Adrenal gland (tissue), 12 donors: ENCODE measurements around the gene SLC16A2. TPM values are rescaled to one million over a fixed set of nuclear protein-coding genes. Genes with fewer than 3 reads are reported as not detected.

ENCODE experiments used
- DNase-seq, 7 donors: peaks; one replicate each; pipeline ENCODE4 v3.0.0-alpha.2; 2019 to 2020
- H3K27ac ChIP-seq, 5 donors: fragments of 200-600 bp; sonication (generic) in 4 of 5; 1 replicate in 3 of 5; 2 replicates in 2 of 5; pipeline versions ENCODE4 v1.5.1 to v1.8.0; 2016 to 2020; ENCODE audit warnings: mild to moderate bottlenecking in 1 of 5
- H3K27me3 ChIP-seq: fragments of 200-600 bp; 2 replicates; pipeline ENCODE4 v1.8.0; 2021
- H3K36me3 ChIP-seq, 2 donors: fragments of 200-600 bp; replicated peaks in 1 of 2; 1 replicate in 1 of 2; 2 replicates in 1 of 2; pipeline versions ENCODE4 v1.5.1 to v1.8.0; 2018 to 2022
- H3K4me1 ChIP-seq, 2 donors: fragments of 200-600 bp; replicated peaks in 1 of 2; 1 replicate in 1 of 2; 2 replicates in 1 of 2; pipeline versions ENCODE4 v1.5.1 to v1.8.0; 2018 to 2021
- H3K4me3 ChIP-seq, 4 donors: fragments of 200-600 bp; sonication (generic) in 3 of 4; one replicate each; pipeline ENCODE4 v1.5.1; 2016 to 2018
- H3K9me3 ChIP-seq, 3 donors: fragments of 200-600 bp; sonication (generic) in 1 of 3; replicated peaks in 1 of 3; 1 replicate in 2 of 3; 2 replicates in 1 of 3; pipeline versions ENCODE4 v1.5.1 to v1.8.0; 2016 to 2021
- CTCF ChIP-seq, 6 experiments: fragments of 450-650 bp in 4 of 6; fragments of 200-600 bp in 2 of 6; sonication (generic) in 1 of 6; IDR thresholded peaks; 1 replicate in 5 of 6; 2 replicates in 1 of 6; pipeline versions ENCODE4 v1.5.1 to v1.8.0; 2016 to 2021; ENCODE audit warnings: antibody characterized with exemption in 6 of 6, mild to moderate bottlenecking in 2 of 6, moderate library complexity in 1 of 6
- POLR2A ChIP-seq, 2 donors: fragments of 450-650 bp; IDR thresholded peaks; one replicate each; pipeline ENCODE4 v1.6.1; 2017; ENCODE audit warnings: antibody characterized with exemption in 2 of 2, mild to moderate bottlenecking in 2 of 2, moderate library complexity in 1 of 2
- WGBS, 4 donors: extraction: QIAGEN DNeasy Blood & Tissue Kit in 2 of 4; methylation state at CpG; one replicate each; pipeline versions ENCODE4 v1.1.5 to v1.1.7; 2013 to 2017; 5-methylcytosine and 5-hydroxymethylcytosine counted together
- intact Hi-C, 2 donors: fragments of 100-400 bp; cut with DNase I; formaldehyde crosslinking; loops; one replicate each; pipeline versions ENCODE4 v1.14.1 to v1.15.0; 2022 to 2023
- polyA plus RNA-seq, 3 donors: library from polyadenylated mRNA; stranded (reverse); fragments of 200-250 nt in 2 of 3; fragments of 350-450 nt in 1 of 3; fragmentation: Illumina TruSeq in 1 of 3; extraction: RNeasy Lipid Tissue Mini Kit (QIAGEN cat#74804) in 1 of 3; gene quantifications; one replicate each; pipeline ENCODE4 v1.2.3, GENCODE V29; 2013 to 2014
- total RNA-seq, 9 donors: library from RNA; depleted of rRNA in 4 of 9; stranded (reverse); fragments of >200 nt in 4 of 9; fragments of 120-200 nt in 1 of 9; fragmentation: NEBNext Ultra II Directional in 1 of 9; extraction: Animal tissue kit (Norgen Biotek cat#: 25700) in 1 of 9; gene quantifications; one replicate each; pipeline versions ENCODE4 v1.1.0 to v1.2.4, GENCODE V29; 2013 to 2023
- donor health status: healthy with polysubstance abuse.
- donor health status: Bipolar disorder and iron deficiency.
- donor health status: DM: yes; HTN: yes; CAD: no.
- donor health status: DM: no; HTN: no; CAD: no.
- donor health status: DM: no; HTN: no; CAD: no.
- donor health status: DM: yes; HTN: yes; CAD: no.

SLC16A2 gene
- total and polyA plus RNA-seq, 12 donors = 9.3 to 109 (median 46.9) TPM

DNA sequence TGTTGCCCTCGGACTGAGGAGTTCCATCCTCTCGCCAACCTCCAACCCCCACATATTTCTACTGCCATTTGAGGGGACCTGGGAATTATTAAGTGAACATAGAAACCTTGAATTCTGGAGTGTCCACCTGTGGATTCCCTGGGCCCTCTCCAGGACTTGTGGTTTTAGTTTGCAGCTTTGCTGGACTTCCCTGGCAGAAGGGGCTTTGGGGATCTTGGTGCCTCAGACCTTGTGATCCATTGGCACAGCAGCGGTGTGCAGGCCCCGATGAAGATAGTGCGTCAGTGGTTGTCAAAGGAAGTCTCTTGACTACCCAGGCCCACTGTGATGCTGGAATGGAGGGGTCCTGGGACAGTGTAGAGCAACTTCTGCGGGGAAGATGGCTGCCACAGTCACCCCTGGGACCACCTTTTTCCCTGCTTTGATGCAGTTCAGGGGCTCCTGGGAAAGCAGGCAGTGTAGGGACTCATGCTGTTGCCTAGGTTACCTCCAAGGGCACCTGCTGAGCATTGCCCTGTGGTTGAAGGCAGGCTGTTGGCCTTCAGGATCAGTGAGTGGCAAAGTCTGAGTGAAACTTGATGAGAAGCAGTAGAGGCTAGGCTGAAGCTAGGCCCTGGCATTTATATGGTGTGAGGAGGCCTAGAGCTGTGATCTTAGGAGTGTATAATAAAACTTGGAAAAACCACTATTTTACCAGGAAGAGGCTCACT, 2.2 kb downstream of the SLC16A2 start:
- DNase-seq = peak; percentile 25 to 59 (median 46)
- Histone ChIP-seq H3K4me3 (no peak overlapping the region), H3K27me3 (peaks cover 5% of the 10 kb centered on the region), H3K9me3 (no peaks in the 10 kb centered on the region), H3K36me3 (no peaks in the 10 kb centered on the region), H3K27ac (peak overlapping the region; percentile 30 to 92 (median 78)), H3K4me1 (peaks cover 0 to 9% of the 10 kb centered on the region in 2 donors)
- TF ChIP-seq POLR2A (IDR thresholded peaks at IDR 0.05) = no peak
- TF ChIP-seq CTCF (IDR thresholded peaks at IDR 0.05) = no peak
- WGBS, 4 donors = 53 to 82% (median 71%) methylated on average over 1 to 6 of the region's 6 CpGs
- intact Hi-C loops = no loop called here

DNA sequence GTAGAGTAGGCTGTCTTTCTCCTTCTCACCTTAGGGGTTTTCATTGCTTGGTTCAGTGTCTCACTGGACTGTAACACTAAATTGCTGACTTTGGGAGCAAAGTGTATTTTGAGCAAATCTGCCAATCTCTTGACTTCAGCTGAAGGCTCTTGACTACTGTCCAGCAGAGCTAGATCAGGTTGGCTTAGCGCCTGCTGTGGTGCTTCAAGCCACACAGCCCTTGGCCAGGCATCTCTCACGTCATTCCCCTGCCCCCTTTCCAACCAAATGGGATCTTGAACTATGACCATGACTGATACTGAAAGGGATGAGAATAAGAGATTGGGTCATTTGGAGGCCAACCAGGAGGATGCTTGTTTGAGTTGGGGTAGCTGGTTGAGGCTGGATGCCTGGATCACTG, 4.8 kb downstream of the SLC16A2 start:
- peak in 1 of 7 donors; percentile 18 for DNase-seq
- Histone ChIP-seq H3K9me3 (no peaks in the 10 kb centered on the region), H3K4me1 (peaks cover 0 to 5% of the 10 kb centered on the region in 2 donors), H3K27ac (no peak overlapping the region), H3K27me3 (peaks cover 10% of the 10 kb centered on the region), H3K36me3 (no peaks in the 10 kb centered on the region), H3K4me3 (no peak overlapping the region)
- TF ChIP-seq CTCF (IDR thresholded peaks at IDR 0.05) (no peak), POLR2A (IDR thresholded peaks at IDR 0.05) (no peak)
- 50 to 71% (median 55%) methylated on average over 2 of the region's 2 CpGs; no CpG with 5 or more reads in 1 of the 4 donors for WGBS, 4 donors
- intact Hi-C loops = no loop called here

DNA sequence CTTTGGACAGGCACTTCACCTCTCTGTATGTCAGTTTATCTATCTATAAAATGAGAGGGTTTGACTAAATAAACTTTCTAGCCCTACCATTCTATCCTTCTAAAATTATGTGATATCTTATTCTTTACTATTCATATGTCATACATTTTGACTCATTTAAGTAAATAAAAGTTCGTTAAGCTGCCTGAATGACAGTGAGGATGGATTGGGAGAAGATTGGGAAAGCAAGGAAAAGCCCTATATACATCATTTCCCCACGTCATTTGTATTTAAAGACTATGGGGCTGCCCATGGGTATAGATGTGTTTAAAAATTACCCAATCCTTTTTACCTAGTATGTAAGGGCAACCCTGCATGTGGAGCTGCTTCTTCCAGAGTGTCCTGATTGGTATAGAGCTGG, 5.3 kb downstream of the SLC16A2 start:
- no peaks in the 10 kb centered on the region for H3K36me3 ChIP-seq
- no peak for DNase-seq
- intact Hi-C loops = no loop called here
- TF ChIP-seq CTCF (IDR thresholded peaks at IDR 0.05) (no peak), POLR2A (IDR thresholded peaks at IDR 0.05) (no peak)
- H3K27me3 ChIP-seq = peaks cover 10% of the 10 kb centered on the region
- H3K4me3 ChIP-seq = no peak overlapping the region
- peaks cover 0 to 5% of the 10 kb centered on the region in 2 donors for H3K4me1 ChIP-seq
- H3K9me3 ChIP-seq = no peaks in the 10 kb centered on the region
- no peak overlapping the region for H3K27ac ChIP-seq
- 56 to 90% (median 62%) methylated on average over 2 of the region's 2 CpGs for WGBS, 4 donors

DNA sequence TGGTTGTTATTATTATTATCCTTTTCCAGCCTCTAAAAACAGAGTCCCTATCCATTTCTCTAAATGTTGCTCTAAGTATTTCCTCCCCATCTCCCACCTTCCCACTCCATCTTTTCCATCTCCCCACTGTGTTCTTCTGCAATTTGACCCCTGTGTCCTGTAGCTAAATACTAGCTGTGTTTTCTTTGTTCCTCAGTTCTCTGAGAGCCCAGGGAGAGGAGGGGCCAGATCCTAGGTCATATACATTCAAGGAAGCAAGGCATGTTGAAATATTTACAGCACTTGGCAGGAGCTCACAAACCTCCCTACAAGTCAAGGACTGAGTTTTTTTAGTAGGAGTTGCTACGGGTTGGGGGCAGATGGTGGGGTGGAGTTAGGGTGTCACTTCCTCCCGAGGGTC, 10.5 kb downstream of the SLC16A2 start:
- H3K27me3 ChIP-seq = peaks cover 10% of the 10 kb centered on the region
- no peak for TF ChIP-seq POLR2A (IDR thresholded peaks at IDR 0.05)
- TF ChIP-seq CTCF (IDR thresholded peaks at IDR 0.05) = no peak
- no peaks in the 10 kb centered on the region for H3K36me3 ChIP-seq
- intact Hi-C loops = no loop called here
- 21 to 41% (median 26%) methylated on average over 2 of the region's 2 CpGs; no CpG with 5 or more reads in 1 of the 4 donors for WGBS, 4 donors
- H3K9me3 ChIP-seq = no peaks in the 10 kb centered on the region
- DNase-seq = no peak
- no peak overlapping the region for H3K4me3 ChIP-seq
- no peaks in the 10 kb centered on the region for H3K4me1 ChIP-seq
- H3K27ac ChIP-seq = no peak overlapping the region
